IPS DF 6.9 (cell line): ENCODE results near the gene CNTN4.

Source experiments
- DNase-seq: peaks from one replicate; pipeline ENCODE4 v3.0.0-alpha.2; 2013; ENCODE audit warnings: low read depth, low spot score
- H3K27ac ChIP-seq: one replicate; pipeline ENCODE4 v1.5.1; 2013; ENCODE audit warnings: low read length, control low read depth
- H3K27me3 ChIP-seq: 2 replicates; pipeline ENCODE4 v1.6.1; 2013; ENCODE audit warnings: mild to moderate bottlenecking, low read length; ENCODE audit not compliant: control insufficient read depth, insufficient read depth
- H3K36me3 ChIP-seq: 2 replicates; pipeline ENCODE4 v1.6.1; 2013; ENCODE audit warnings: low read length; ENCODE audit not compliant: control insufficient read depth, insufficient read depth
- H3K4me1 ChIP-seq: 2 replicates; pipeline ENCODE4 v1.6.1; 2013; ENCODE audit warnings: low read length; ENCODE audit not compliant: control insufficient read depth, insufficient read depth
- H3K4me3 ChIP-seq: 2 replicates; pipeline ENCODE4 v1.5.1; 2013; ENCODE audit warnings: mild to moderate bottlenecking, low read length
- H3K9me3 ChIP-seq: 2 replicates; pipeline ENCODE4 v1.6.1; 2013; ENCODE audit warnings: low read length, inconsistent platforms; ENCODE audit not compliant: control insufficient read depth, insufficient read depth
- WGBS: extraction: QIAGEN DNeasy Blood & Tissue Kit; methylation state at CpG from one replicate; pipeline ENCODE4 v1.1.7; 2013; ENCODE audit warnings: mixed read lengths, missing lambda C conversion rate; ENCODE audit not compliant: insufficient read length, insufficient coverage; 5-methylcytosine and 5-hydroxymethylcytosine counted together

Gene CNTN4

DNA sequence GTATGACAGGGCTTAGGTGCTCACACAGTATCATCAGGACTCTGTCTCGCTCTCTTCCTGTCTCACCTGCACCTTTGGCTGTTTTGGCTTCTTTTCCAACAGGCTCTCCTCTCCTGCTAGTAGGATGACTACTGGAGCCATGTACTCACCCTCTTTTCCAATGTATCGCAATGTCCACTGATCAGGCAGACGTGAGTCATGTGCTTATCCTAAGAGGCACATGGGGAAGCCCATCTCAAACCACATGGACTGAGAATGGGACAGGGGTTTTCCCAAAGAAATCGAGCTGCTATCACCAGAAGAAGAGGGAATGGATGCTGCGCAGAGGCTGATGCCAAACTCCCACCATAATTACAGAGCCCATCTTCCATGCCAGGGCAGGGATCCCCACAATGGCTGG is 830.9 kb downstream of the CNTN4 start:
- no CpG with 5 or more reads among the region's 5 CpGs for WGBS
- no peak overlapping the region for H3K4me3 ChIP-seq

DNA sequence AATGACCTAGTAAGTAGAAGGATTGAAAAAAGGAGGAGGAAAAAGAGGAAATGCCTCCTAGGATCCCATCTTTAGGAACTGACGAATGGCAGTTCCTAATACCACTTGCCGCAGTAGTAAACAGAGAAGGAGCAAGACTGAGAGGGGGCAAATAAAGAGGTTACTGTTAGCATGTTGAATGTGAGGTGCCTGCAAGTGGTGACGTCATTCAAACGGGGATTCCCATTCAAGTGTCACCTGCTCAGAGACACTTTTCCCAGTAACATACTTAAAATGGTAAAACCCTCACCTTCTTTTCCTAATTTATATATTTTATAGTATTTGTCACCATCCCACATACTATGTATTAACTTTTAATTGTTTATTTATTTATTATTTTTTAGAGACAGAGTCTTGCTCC is 832.6 kb downstream of the CNTN4 start:
- H3K27me3 ChIP-seq: no peaks in the 10 kb centered on the region
- no CpG with 5 or more reads among the region's 4 CpGs for WGBS
- H3K4me3 ChIP-seq: no peak overlapping the region
- H3K4me1 ChIP-seq: no peaks in the 10 kb centered on the region
- no peaks in the 10 kb centered on the region for H3K36me3 ChIP-seq
- no peak for DNase-seq
- H3K27ac ChIP-seq: no peak overlapping the region
- H3K9me3 ChIP-seq: no peaks in the 10 kb centered on the region

More for the DNA sequence above, 830.9 kb downstream of the CNTN4 start:
- H3K4me1 ChIP-seq: no peaks in the 10 kb centered on the region
- H3K36me3 ChIP-seq: no peaks in the 10 kb centered on the region
- no peak for DNase-seq
- no peak overlapping the region for H3K27ac ChIP-seq
- H3K27me3 ChIP-seq: no peaks in the 10 kb centered on the region
- no peaks in the 10 kb centered on the region for H3K9me3 ChIP-seq

DNA sequence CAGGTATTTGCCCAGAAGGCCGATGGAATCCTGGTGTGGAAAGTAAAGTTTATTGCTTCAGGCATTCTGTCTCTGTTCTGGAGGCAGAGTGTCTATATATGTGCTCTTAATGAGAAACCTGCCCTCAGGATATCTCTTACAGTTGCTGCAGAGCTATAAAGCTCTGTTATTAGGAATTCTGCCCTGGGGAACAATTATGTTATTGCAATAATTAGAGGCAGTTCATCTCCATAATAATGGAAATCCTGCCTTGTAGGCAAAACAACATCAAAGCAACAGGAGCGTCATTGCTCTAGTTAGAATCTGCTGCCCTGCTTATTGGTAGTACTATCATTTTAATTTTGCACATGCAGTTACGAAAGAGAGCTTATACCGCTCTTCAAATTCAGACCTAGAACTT is 835.9 kb downstream of the CNTN4 start:
- Histone ChIP-seq H3K36me3 (no peaks in the 10 kb centered on the region), H3K4me3 (no peak overlapping the region), H3K27ac (no peak overlapping the region), H3K27me3 (no peaks in the 10 kb centered on the region), H3K9me3 (no peaks in the 10 kb centered on the region), H3K4me1 (no peaks in the 10 kb centered on the region)
- WGBS: no CpG with 5 or more reads among the region's 4 CpGs
- DNase-seq: no peak

DNA sequence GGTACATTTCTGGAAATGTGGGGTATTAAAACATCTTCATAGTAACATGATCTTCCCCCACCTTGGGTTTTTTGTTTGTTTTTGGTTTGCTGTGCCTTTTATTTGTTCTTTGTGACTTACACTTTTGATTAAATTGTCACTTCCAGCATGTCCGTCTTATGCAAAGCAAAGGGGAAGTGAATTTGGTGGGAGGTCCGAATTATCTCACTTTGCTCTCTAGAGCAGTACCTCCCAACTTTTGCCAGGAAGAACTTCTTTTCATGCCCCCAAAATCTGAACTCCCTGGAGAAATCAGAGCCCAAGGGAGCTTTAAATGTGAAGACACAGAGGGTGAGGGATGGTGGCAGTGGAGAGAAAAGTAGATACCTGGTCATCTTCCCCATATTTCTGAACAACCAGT is 838.4 kb downstream of the CNTN4 start:
- Histone ChIP-seq H3K9me3 (no peaks in the 10 kb centered on the region), H3K27ac (no peak overlapping the region), H3K4me1 (no peaks in the 10 kb centered on the region), H3K27me3 (no peaks in the 10 kb centered on the region), H3K4me3 (no peak overlapping the region), H3K36me3 (no peaks in the 10 kb centered on the region)
- no CpG with 5 or more reads among the region's 2 CpGs for WGBS
- no peak for DNase-seq

DNA sequence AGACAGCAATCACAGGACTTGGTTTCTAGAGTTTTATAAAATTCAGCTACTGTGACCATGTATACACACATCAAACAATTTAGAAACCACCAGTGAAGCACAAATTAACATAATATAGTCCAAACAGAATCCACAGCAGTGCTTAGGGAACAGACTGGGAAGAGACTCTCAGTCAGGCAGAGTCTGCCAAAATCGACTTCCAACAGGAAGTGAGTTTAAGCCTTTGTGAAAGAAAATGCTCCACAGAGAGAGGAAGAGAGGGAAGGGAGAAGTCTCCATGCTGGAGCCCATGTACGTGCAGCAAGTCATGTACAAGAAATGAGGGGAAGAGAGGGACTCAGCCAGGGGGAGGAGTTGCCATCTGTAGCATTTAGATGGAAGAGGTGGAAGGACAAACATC is 838.9 kb downstream of the CNTN4 start:
- Histone ChIP-seq H3K27ac (no peak overlapping the region), H3K9me3 (no peaks in the 10 kb centered on the region), H3K4me3 (no peak overlapping the region), H3K4me1 (no peaks in the 10 kb centered on the region), H3K36me3 (no peaks in the 10 kb centered on the region), H3K27me3 (no peaks in the 10 kb centered on the region)
- no CpG with 5 or more reads among the region's 2 CpGs for WGBS
- no peak for DNase-seq

DNA sequence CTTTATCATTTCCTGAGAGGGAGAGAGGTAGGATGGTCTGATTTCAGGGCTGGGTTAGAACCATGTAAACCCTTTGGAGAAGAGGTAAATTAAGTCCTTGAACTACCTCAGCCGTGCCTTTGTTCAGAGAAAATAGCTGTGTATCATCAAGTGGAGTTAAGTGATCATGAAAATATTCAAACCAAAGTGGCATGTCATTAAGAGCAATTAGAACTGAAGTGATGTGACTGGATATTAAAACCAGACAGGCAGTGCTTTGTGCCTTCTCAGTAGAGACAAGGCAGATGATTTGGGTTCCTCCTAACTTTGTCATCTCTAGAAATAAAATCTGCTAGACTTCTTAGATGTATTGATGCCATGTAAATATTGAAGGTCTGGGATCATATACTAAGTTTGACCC is 840.0 kb downstream of the CNTN4 start:
- Histone ChIP-seq H3K27ac (no peak overlapping the region), H3K9me3 (no peaks in the 10 kb centered on the region), H3K4me3 (no peak overlapping the region), H3K36me3 (no peaks in the 10 kb centered on the region), H3K4me1 (no peaks in the 10 kb centered on the region), H3K27me3 (no peaks in the 10 kb centered on the region)
- no peak for DNase-seq
- WGBS: no CpG with 5 or more reads among the region's 1 CpG

DNA sequence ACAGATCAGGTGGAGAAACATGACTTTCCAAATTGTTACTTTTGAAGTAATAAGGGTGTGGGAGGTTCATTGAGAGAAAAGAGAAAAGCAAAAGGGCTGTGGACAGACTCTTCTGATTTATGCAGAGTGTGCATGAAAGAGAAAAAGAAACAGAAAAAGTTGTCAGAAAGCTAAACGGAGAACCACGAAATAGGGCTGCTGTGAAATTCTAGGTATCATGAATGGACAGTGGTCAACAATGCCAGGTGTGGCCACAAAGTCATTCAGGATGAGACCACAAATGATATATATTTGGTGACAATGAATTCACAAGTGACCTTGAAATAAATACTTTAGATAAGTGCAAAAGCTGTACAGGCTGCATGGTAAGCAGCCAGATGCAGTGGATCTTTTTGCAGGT is 841.4 kb downstream of the CNTN4 start:
- H3K9me3 ChIP-seq: no peaks in the 10 kb centered on the region
- no peaks in the 10 kb centered on the region for H3K36me3 ChIP-seq
- no peak for DNase-seq
- no CpG with 5 or more reads among the region's 2 CpGs for WGBS
- no peak overlapping the region for H3K27ac ChIP-seq
- H3K27me3 ChIP-seq: no peaks in the 10 kb centered on the region
- H3K4me3 ChIP-seq: no peak overlapping the region
- no peaks in the 10 kb centered on the region for H3K4me1 ChIP-seq

DNA sequence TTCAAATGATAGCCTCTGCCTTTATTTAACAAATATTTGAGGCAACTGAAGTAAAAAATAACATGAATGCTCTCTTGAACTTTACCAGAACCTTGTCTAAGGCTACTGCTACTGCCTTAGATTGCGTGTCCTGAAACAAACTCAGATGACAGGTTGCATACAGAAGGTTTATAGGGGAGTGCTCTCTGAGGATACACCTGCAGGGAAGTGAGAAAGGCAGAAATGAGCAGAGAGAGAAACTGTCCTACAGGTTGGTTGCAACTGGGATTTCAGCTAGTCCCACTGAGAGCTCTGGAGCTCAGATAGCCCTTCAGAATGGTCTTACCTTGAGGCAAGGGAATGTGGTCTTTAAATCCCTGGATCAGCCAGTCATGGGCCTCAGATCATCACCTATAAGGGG is 846.0 kb downstream of the CNTN4 start:
- WGBS: no CpG with 5 or more reads among the region's 1 CpG
- Histone ChIP-seq H3K27me3 (no peaks in the 10 kb centered on the region), H3K4me3 (no peak overlapping the region), H3K27ac (no peak overlapping the region), H3K4me1 (no peaks in the 10 kb centered on the region), H3K36me3 (no peaks in the 10 kb centered on the region), H3K9me3 (no peaks in the 10 kb centered on the region)
- DNase-seq: no peak

DNA sequence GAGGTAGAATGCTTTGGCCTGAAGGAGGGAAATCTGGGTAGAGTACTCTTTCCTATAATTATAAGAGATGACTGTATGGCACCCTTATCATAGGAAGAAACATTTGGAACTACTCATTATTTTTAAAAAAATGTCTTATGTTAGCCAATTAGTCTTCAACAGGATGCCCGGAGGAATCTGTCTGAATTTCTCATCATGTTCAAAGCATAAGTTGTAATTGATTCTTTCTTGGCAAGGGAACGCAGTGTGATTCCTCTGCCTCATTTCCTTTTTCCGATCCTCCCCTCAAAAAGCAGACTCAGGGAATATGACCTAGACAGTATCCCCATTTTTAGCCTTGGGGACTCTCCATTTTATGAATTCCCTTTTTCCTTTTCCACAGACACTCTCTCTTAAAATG is 846.5 kb downstream of the CNTN4 start:
- no peak overlapping the region for H3K4me3 ChIP-seq
- H3K27me3 ChIP-seq: no peaks in the 10 kb centered on the region
- WGBS: no CpG with 5 or more reads among the region's 3 CpGs
- H3K9me3 ChIP-seq: no peaks in the 10 kb centered on the region
- no peaks in the 10 kb centered on the region for H3K36me3 ChIP-seq
- H3K27ac ChIP-seq: no peak overlapping the region
- H3K4me1 ChIP-seq: no peaks in the 10 kb centered on the region
- DNase-seq: no peak

DNA sequence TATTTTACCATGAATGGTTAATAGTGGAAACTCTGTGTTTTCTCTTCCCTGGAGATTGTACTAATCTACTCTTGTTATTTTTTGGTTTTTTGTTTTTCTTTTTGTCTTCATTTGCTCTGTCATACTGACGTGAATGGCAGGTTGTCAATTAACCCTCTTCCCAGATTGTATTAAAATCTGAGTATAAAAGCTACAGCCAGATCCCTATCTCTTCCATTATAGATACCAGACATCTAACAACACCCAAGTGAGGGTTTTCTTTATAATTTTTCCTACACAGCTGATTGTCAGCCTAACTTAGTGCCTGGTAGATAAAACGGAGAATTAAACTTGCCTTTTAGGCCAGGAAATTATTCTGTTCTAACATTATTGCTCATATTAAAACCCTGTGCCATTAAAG is 848.9 kb downstream of the CNTN4 start:
- Histone ChIP-seq H3K27ac (no peak overlapping the region), H3K9me3 (no peaks in the 10 kb centered on the region), H3K4me3 (no peak overlapping the region), H3K4me1 (no peaks in the 10 kb centered on the region), H3K27me3 (no peaks in the 10 kb centered on the region), H3K36me3 (no peaks in the 10 kb centered on the region)
- no peak for DNase-seq
- WGBS: no CpG with 5 or more reads among the region's 2 CpGs

DNA sequence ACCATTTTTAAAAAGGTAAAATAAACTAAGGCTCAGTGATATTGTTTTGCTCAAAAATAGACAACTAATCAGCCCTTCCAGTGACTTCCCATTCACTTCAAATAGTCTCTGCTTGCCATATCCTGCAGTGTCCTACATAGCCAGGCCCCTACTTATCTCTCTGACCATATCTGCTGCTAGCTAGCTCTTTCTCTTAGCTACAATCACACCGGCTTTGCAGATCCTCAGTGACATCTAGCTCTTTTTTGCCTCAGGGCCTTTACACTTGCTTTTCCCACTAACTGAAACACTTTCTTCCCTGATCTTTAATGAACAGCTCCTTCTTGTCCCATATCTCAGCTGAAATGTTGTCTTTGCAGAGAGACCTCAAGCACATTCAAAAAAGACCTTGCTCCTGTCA is 850.2 kb downstream of the CNTN4 start:
- H3K4me3 ChIP-seq: no peak overlapping the region
- H3K27me3 ChIP-seq: no peaks in the 10 kb centered on the region
- H3K36me3 ChIP-seq: no peaks in the 10 kb centered on the region
- no peaks in the 10 kb centered on the region for H3K4me1 ChIP-seq
- no peak for DNase-seq
- WGBS: no CpG with 5 or more reads among the region's 1 CpG
- H3K27ac ChIP-seq: no peak overlapping the region
- no peaks in the 10 kb centered on the region for H3K9me3 ChIP-seq
